RCC 7860 (cell line): ENCODE measurements around the gene CIB4.
"Not testable (repeated sequence)": the region's sequence is repeated elsewhere in the genome, so short reads cannot be mapped to it uniquely, and the experiment has no call there.

Experiments
- DNase-seq: peaks from one replicate; pipeline ENCODE4 v3.0.0-alpha.2; 2015; ENCODE audit warnings: low spot score
- FAIRE-seq: peaks from 2 replicates; lab custom pipeline; 2012; peaks lifted over from hg19 to GRCh38; lab: Jason Lieb, UNC

Gene CIB4

DNA sequence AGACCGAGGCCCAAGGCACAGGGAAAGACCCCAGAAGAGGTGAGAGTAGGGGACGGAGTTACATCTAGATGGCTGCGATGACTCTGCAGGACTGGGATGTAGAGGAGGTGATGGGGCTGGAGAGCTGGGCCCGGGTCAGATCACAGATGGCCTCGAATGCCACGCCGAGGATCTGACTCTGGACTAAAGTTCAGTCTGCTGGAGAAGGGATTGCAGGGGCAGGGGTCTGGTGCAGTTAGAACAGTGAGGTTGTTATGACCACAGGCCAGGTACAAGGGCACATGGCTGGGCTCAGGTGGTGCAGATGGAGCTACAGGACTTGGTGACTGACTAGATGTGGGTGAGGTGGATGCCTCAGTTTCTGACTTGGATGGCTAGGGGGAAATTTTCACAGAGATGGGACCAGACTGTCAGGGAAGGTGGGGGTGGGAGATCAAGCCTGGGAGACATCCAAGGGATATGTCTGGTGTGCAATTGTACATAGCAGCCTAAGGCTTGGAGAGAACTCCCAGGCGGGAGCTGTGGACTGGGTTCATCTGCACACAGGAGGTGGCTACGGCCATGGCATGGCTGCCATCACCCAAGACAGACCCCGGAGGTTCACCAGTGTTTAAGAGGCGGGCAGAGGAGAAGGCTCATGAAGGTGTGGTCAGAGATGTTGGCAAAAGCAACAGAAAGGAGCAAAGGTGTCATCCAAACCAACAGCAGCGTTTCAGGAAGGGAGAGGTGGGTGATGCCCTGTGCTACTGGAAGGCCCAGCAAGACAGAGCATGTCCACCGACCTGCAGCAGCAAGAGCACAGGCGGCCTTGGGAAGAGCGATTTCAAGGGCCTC lies 66.9 kb downstream of the CIB4 start:
- no peak for FAIRE-seq
- no peak for DNase-seq

DNA sequence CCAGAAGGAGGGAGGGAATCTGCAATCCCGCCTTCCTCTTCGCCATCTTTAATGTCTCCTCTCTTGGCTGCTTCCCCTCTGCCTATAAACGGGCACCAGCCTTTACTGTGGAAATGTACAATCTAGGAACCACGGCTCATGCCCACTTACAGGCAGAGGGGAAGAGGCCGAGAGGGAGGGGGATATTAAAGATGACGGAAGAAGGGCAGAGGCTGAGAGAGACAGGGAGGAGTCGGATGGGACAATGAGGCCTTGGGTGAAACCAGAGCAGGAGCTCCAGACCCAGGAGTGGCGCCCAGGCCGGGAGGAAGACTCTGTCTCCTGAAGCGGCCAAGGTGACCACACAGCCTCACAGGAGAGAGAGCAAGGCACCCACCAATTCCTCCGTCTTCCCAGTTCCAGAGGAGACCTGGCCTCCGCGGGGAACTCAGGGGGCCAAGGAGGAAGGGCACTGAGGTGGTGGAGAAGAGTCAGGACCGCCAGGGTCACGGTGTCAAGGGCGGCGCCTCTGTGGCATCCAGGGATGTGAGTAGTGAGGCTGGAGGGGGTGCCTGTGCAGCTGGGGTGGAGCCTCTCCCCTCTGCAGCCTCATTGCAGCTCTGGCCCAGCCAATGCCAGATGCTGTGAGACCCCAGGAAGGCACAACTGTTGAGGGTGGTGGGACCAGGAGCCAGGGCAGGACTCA lies 67.8 kb downstream of the CIB4 start:
- FAIRE-seq, result no peak
- DNase-seq, result no peak

DNA sequence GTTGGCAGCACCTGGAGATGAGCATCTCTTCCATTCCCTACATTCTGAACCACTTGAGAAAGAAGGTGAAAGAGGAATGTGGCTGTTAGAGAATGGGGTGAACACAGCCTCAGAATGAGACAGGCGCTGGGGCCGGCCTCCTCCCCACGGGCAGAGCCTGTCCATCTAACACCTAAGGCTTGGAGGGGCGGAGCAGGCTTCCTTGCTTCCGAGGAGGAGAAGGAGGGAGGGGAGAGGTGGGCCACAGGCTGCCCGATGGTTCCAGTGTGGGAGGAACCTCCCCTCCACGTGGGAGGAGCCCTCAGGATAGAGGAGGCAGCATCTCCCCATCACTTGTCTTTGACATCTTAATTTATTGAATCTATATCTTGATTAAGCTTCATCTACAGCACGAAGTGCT lies 68.6 kb downstream of the CIB4 start:
- DNase-seq, result no peak

GRCh38 chr2:26571316-26571715 lies 69.8 kb downstream of the CIB4 start:
- FAIRE-seq (no peak), DNase-seq (no peak)

More for the DNA sequence above, 68.6 kb downstream of the CIB4 start:
- FAIRE-seq, result no peak

DNA sequence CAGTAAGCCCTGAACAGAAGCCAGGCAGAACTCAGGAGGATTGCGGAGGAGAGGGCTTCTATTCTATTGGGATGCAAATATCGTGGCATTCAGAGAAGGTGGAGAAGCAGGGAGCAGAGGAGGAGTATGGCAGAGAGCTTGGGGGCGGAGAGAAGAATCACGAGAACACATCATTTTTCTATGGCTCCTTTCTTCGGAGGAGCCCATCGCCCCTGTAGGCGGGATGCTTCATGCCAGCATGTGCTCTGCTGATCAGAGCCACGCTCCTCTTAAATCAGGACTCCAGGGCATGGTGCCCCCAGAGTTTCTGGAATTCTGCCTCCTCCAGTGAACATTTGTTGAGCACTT lies 71.1 kb downstream of the CIB4 start:
- DNase-seq (no peak), FAIRE-seq (no peak)

DNA sequence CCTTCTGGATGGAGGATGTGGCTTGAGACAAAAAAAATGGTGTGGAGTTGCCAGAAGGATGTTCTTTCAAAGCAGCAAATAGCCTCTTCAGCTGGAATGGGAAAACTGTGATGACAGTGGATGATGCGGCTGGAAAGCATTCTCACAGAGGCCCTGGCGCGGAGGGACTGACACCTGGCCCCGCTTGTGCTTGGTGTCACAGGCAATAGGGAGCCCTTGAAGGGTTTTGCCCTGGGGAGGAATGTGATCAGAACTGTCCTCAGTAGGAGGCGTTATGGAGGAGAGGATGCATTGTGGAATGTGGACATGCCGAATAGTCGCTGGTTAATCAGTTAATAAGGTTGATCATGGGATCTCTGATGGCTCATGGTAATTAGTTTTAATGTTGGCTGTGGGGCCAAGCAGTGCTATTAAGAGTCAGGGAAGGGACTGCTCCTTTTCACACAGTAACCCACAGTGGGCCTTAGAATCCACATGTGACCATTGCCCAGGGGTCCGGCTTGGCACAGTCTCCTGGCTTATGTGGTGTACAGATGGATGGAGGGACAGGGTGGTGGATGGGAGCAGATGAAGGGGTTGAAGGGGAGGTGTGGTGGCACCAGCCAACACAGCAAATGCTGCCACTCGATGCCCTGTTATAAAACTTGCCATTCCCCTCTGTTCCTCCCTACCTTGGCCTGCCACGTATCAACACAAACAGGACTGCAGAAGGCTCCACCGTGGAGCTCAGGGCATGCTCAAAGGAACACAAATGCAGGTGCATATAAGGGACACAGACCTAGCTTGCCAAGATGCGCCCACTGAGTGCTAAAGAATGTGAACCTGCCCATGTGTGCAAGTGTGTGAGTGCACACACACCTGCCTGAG lies 71.7 kb downstream of the CIB4 start:
- FAIRE-seq (no peak), DNase-seq (no peak)

DNA sequence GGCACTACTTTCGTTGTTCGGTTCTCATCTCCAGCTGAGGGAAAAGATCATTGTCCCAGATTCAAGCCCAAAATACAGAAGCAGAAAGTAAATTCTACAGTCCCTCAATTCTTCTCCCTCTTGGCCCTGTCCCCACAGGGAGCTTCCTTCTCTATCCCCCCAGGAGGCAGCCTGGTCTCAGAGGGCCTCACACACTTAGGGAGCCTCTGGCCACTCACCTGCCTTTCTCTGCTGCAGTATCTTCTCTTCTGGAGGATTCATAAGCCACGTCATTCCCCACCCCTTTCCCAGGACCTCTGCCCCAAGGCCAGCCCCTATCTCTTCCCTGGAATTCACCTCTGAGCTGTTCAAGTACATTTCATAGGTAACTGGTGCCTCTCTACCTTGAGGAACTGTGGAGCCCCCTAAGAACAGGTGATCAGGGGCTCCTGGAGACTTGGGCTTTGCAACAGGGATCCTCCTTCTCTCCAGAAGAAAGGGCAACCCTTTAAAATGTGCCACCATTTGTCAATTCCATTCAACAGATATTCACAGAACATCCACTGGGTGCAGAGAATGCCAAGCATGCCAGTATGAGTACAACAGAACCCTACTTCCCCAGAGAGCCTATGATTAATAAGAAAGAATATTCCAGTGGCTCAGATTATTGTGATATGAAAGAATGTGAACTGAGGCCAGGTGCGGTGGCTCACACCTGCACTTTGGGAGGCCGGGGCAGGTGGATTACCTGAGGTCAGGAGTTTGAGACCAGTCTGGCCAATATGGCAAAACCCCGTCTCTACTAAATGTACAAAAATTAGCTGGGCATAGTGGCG lies 72.9 kb downstream of the CIB4 start:
- no peak for FAIRE-seq
- no peak for DNase-seq

DNA sequence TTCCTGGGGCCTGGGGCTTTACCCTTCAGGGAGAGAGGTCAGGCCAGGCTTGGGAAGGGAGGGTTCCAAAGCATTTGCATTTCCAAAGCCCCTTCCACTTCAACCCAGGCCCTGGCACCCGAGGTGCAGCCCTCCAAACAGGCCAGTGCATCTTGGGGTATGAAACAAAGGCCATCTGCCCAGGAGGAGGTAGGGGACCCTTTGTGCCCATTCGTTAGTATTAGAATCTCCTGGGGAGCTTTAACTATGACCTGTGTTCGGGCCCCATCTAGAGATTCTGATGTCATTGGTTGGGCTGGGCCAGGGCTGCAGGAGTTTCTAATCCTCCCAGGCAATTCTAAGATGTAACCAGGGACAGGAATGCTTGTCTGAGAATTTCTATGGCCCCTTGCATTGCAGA lies 73.6 kb downstream of the CIB4 start:
- FAIRE-seq (no peak), DNase-seq (no peak)

DNA sequence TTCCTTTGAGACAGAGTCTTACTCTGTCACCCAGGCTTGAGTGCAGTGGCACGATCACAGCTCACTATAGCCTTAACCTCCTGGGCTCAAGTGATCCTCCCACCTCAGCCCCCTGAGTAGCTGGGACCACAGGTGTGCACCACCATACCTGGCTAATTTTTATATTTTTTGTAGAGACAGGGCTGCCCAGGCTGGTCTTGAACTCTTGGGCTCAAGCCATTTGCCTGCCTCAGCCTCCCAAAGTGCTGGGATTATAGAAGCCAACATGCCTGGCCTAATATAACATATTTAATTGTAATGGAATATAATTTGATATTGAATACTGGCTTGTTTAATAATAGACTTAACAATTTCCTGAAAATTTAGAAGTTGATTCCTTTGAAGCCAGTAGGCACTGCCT lies 74.4 kb downstream of the CIB4 start:
- FAIRE-seq, DNase-seq: not testable (repeated sequence)

DNA sequence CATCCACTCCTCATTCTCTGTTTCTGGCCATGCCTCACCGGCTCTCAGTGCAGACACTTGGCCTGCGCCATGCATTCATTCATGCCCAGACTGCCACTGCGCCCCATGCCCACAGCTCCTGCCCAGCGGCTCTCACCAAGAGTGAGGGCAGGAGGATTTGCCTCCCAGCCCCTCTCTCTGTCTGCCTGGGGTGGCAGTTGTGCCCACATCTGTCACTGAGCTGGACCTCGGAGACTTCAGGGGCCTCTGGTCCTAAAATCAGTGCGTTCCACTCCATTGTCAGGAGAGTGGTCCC lies 75.1 kb downstream of the CIB4 start:
- no peak for DNase-seq
- FAIRE-seq, result no peak

DNA sequence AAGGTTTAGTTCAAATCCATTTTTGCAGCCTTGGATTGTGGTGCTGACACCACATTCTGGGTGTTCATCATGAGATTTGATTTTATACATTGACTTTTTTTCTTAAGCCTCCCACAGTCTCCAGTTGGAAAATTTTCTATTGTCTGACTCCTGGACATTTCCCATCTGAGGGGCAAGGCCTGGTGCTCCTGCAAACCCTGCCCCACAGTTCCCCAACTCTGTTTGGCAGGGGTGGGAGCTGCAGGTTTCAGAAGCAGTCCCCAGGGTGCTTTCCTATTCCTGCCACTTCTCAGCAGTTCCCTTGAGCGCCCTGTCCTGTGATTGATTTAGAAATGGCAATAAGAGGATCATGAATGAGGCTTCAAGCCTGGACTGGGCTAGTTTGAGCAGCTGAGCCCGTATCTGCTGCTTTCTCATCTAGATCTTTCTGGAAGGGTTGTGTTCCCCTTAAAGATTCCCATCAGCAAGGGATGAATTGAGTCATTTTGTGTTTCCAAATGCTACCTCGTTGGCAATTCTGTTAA lies 77.0 kb downstream of the CIB4 start:
- FAIRE-seq, result no peak

DNA sequence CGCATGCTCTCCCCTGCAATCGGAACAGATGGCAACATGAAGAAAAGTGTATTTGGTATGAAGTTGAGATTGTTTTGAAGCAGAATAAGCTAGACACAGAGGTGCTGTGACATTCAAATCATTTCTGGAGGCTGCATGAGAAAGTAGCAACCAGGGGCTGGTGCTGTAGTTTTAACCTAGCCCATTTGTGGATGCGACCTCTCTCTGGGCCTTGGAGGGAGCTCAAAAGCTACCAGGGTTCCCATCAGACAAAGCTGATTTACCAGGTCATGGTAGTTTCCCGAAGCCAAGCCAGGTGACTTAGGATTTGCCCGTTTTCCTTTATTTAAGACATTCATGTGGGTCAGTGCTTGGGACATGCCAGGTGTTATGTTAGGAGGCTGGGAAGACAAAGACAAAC lies 77.5 kb downstream of the CIB4 start:
- DNase-seq, result no peak
- FAIRE-seq, result no peak

More for the DNA sequence above, 77.0 kb downstream of the CIB4 start:
- no peak for DNase-seq

DNA sequence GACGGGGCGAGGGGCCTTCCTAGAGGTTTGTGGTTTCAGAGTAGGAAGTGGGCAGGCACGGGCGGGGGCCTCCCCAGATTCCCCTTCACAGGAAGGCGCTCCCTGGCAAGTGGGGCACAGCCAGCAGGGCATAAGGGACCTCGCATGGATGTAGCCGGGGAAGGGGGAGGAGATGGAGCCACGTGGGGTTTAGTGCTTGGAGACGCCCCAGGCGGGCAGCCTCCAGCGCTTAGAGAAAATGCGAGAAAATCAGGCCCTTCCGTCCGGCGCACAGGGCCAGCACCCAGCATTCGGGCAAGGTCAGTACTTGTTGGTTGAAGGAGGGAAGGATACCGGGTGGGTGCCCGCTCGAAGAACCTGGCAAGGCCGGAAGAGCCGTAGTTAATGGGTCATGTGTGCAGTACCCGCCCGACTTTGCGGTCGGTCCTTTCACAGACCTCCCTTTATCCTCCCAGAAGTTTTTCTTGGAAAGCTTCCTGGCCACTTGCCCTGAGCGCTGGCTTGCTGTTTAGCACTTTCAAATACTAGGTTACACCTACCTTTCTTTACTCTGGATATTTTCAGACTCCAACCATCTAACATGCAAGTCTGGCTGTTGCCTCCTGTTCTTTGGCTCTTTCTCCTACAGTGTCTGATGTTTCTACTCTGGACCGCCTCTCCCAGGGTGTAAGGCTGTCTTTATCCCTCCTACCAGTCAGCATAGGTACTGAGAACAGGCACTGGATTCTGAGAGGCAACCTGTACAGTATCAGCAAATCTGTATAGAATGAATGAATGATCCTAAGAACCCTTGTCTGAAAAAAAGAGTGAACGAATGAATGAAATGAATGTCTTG lies 78.1 kb downstream of the CIB4 start:
- FAIRE-seq, result no peak
- DNase-seq, result peak; percentile 47

GRCh38 chr2:26561918-26562810 lies 79.0 kb downstream of the CIB4 start:
- peak; percentile 42 for DNase-seq
- FAIRE-seq, result no peak

- no peak for FAIRE-seq
- no peak for DNase-seq
Observed at GRCh38 chr2:26561376-26561775, 79.8 kb downstream of the CIB4 start.

DNA sequence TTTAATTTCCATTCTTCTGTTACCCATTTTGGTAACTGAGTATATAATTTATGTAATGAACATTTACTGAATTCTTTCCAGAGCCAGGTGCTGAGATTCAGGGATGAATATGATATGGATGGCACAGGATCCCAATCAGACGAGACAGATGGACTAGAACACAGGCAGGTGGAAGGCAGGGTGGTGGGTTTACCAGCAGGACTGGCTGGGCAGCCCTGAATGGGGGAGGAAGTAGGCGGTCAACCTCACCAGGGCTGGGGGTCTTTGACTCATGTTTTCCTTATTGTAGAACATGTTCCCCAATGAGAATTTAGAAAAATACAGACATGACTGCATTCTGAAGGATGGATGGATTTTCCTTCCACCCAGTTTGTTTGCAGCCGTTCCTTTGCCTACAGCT lies 80.3 kb downstream of the CIB4 start:
- no peak for FAIRE-seq
- no peak for DNase-seq

GRCh38 chr2:26559556-26559955 lies 81.6 kb downstream of the CIB4 start:
- DNase-seq (no peak), FAIRE-seq (no peak)

DNA sequence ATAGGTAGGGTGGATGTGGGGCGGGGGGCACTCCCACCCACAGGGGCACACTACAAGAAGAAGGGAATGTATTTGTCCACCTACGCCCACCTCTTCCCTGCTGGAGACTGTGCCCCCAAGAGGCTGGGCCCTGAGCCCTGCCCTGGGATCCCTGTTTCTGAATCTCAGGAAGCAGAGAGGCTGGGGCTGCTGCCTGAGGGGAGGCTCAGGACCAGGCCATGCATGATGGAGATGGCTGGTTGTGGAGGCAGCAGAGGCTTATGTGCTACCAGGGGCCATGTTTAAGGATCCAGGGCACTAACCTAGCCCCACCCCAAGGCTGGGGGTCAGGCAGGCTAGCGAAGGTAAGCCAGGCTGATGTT lies 82.1 kb downstream of the CIB4 start:
- no peak for FAIRE-seq
- no peak for DNase-seq
